Keratinocyte (primary cell): ENCODE measurements around the gene KCNA3. TPM values are rescaled to one million over a fixed set of nuclear protein-coding genes. Genes with fewer than 3 reads are reported as not detected.

Source experiments
- DNase-seq: peaks from one replicate; pipeline ENCODE4 v3.0.0-alpha.2; 2011; ENCODE audit warnings: low read depth, missing footprints, low spot score
- FAIRE-seq: peaks from 2 replicates; lab custom pipeline; 2011; peaks lifted over from hg19 to GRCh38; lab: Jason Lieb, UNC
- H2AFZ ChIP-seq: 2 replicates; pipeline ENCODE4 v1.6.0; 2012; ENCODE audit warnings: low read length, control low read depth, inconsistent platforms; ENCODE audit not compliant: control insufficient read depth
- H3K27ac ChIP-seq: 2 replicates; pipeline ENCODE4 v1.5.1; 2011; ENCODE audit warnings: low read length; ENCODE audit not compliant: control insufficient read depth, insufficient read depth
- H3K27me3 ChIP-seq: 3 replicates; pipeline ENCODE4 v1.6.0; 2011; ENCODE audit warnings: low read length; ENCODE audit not compliant: control insufficient read depth, insufficient read depth; ENCODE audit errors: extremely low read depth
- H3K36me3 ChIP-seq, 2 experiments: 2 replicates in 1 of 2; 3 replicates in 1 of 2; pipeline ENCODE4 v1.5.1; 2011; ENCODE audit warnings: low read length in 2 of 2, mild to moderate bottlenecking in 1 of 2; ENCODE audit not compliant: control insufficient read depth in 2 of 2, insufficient read depth in 2 of 2; ENCODE audit errors: extremely low read depth in 1 of 2
- H3K4me1 ChIP-seq: 3 replicates; pipeline ENCODE4 v1.5.1; 2011; ENCODE audit warnings: low read length; ENCODE audit not compliant: control insufficient read depth, insufficient read depth; ENCODE audit errors: extremely low read depth
- H3K4me2 ChIP-seq: 3 replicates; pipeline ENCODE4 v1.6.0; 2011; ENCODE audit warnings: low read depth, low read length; ENCODE audit not compliant: control insufficient read depth, insufficient read depth; ENCODE audit errors: extremely low read depth
- H3K4me3 ChIP-seq, 3 experiments: fragments of 200-600 bp in 1 of 3; sonication (generic) in 1 of 3; 2 replicates in 2 of 3; 3 replicates in 1 of 3; pipeline ENCODE4 v1.5.1; 2011 to 2016; ENCODE audit warnings: low read length in 3 of 3, mild to moderate bottlenecking in 3 of 3, control low read depth in 2 of 3, inconsistent platforms in 1 of 3, low read depth in 1 of 3, mixed read lengths in 1 of 3, mixed run types in 1 of 3, moderate library complexity in 1 of 3; ENCODE audit not compliant: control insufficient read depth in 2 of 3, insufficient read depth in 2 of 3; ENCODE audit errors: extremely low read depth in 1 of 3
- H3K79me2 ChIP-seq: 2 replicates; pipeline ENCODE4 v1.6.0; 2012; ENCODE audit warnings: low read length; ENCODE audit not compliant: control insufficient read depth, insufficient read depth
- H3K9ac ChIP-seq: 3 replicates; pipeline ENCODE4 v1.6.0; 2011; ENCODE audit warnings: low read length; ENCODE audit not compliant: control insufficient read depth, insufficient read depth; ENCODE audit errors: extremely low read depth
- H3K9me1 ChIP-seq: 3 replicates; pipeline ENCODE4 v1.6.0; 2011; ENCODE audit warnings: low read length; ENCODE audit not compliant: control insufficient read depth, insufficient read depth; ENCODE audit errors: extremely low read depth
- H3K9me3 ChIP-seq: 2 replicates; pipeline ENCODE4 v1.5.1; 2012; ENCODE audit warnings: low read depth, low read length; ENCODE audit not compliant: control insufficient read depth
- H4K20me1 ChIP-seq: 3 replicates; pipeline ENCODE4 v1.6.0; 2011; ENCODE audit warnings: low read length; ENCODE audit not compliant: control insufficient read depth, insufficient read depth; ENCODE audit errors: extremely low read depth
- EZH2 ChIP-seq: IDR thresholded peaks from one replicate; pipeline ENCODE4 v1.6.1; 2012; ENCODE audit warnings: inconsistent platforms, mild to moderate bottlenecking, low read length, moderate library complexity
- dilution Hi-C: fragments of 300-500 bp; cut with MboI; formaldehyde crosslinking; loops from one replicate; pipeline ENCODE4 v1.7.0; 2020; ENCODE audit warnings: low sequenced_read_pairs; ENCODE audit not compliant: extremely low pct_ligation_motif_present
- polyA plus RNA-seq, 5 experiments: library from polyadenylated mRNA; depleted of rRNA in 3 of 5; stranded (reverse) in 3 of 5; stranded (forward) in 1 of 5; unstranded in 1 of 5; fragments of >200 nt; gene quantifications; 1 replicate in 1 of 5; 2 replicates in 3 of 5; 3 replicates in 1 of 5; pipeline versions ENCODE4 v1.2.1 to v1.2.3, GENCODE V29; 2011 to 2012; ENCODE audit warnings: missing spikeins in 2 of 5, low read depth in 1 of 5, low replicate concordance in 1 of 5
- TF ChIP-seq, protein P1 (sequence below), 3 experiments: IDR thresholded peaks in 1 of 3; conservative IDR thresholded peaks in 1 of 3; optimal IDR thresholded peaks in 1 of 3; 2 replicates in 2 of 3; 3 replicates in 1 of 3; pipeline versions ENCODE3 to v1.5.1; 2011; ENCODE audit warnings: low read length in 3 of 3, mild to moderate bottlenecking in 3 of 3, moderate library complexity in 2 of 3, control low read depth in 1 of 3, inconsistent platforms in 1 of 3; ENCODE audit not compliant: insufficient read depth in 2 of 3; ENCODE audit errors: extremely low read depth in 1 of 3

The KCNA3 gene
- polyA plus RNA-seq, 1 donor (not counting 4 experiments of a cell fraction or from before 2014, with no cell fraction given), result not detected

DNA sequence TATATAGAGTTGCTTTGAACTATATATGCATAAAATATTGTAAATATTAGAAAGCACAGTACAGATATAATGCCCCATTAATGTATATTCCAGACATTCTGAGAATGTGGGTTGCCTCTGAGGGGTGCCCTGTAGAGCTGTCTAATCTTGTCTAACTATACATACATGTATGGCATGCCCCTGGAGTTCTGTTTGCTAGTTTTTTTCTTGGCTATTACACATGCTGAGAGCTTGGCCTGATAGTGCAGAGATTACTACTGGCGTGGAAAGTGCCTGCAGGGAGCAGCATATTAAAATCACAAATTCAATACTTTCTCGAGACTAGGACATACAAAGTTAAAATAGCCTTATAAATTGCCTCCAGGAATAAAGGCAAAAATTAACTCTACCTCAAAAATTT lies 24.1 kb downstream of the KCNA3 start:
- H3K9me3 ChIP-seq, result no peaks in the 10 kb centered on the region
- FAIRE-seq (no peak), DNase-seq (no peak)
- H3K4me2 ChIP-seq, result no peak overlapping the region
- no peak overlapping the region for H3K27ac ChIP-seq
- H3K9me1 ChIP-seq, result no peaks in the 10 kb centered on the region
- H3K79me2 ChIP-seq, result no peaks in the 10 kb centered on the region
- no peaks in the 10 kb centered on the region for H4K20me1 ChIP-seq
- dilution Hi-C loops, result no loop called here
- no peaks in the 10 kb centered on the region for H3K4me1 ChIP-seq
- no peak overlapping the region for H3K9ac ChIP-seq
- TF ChIP-seq, protein P1, sequence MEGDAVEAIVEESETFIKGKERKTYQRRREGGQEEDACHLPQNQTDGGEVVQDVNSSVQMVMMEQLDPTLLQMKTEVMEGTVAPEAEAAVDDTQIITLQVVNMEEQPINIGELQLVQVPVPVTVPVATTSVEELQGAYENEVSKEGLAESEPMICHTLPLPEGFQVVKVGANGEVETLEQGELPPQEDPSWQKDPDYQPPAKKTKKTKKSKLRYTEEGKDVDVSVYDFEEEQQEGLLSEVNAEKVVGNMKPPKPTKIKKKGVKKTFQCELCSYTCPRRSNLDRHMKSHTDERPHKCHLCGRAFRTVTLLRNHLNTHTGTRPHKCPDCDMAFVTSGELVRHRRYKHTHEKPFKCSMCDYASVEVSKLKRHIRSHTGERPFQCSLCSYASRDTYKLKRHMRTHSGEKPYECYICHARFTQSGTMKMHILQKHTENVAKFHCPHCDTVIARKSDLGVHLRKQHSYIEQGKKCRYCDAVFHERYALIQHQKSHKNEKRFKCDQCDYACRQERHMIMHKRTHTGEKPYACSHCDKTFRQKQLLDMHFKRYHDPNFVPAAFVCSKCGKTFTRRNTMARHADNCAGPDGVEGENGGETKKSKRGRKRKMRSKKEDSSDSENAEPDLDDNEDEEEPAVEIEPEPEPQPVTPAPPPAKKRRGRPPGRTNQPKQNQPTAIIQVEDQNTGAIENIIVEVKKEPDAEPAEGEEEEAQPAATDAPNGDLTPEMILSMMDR (optimal IDR thresholded peaks at IDR 0.05 in 1 of 3, IDR thresholded peaks at IDR 0.05 in 1 of 3, conservative IDR thresholded peaks at IDR 0.05 in 1 of 3; ENCODE audit: extremely low read depth in 1 of 3, insufficient read depth in 2 of 3, low read length in 3 of 3), result no peak
- TF ChIP-seq EZH2, result no peak
- H3K36me3 ChIP-seq, result no peaks in the 10 kb centered on the region
- H3K27me3 ChIP-seq, result no peaks in the 10 kb centered on the region
- H3K4me3 ChIP-seq, result no peak overlapping the region
- H2AFZ ChIP-seq, result no peak overlapping the region

DNA sequence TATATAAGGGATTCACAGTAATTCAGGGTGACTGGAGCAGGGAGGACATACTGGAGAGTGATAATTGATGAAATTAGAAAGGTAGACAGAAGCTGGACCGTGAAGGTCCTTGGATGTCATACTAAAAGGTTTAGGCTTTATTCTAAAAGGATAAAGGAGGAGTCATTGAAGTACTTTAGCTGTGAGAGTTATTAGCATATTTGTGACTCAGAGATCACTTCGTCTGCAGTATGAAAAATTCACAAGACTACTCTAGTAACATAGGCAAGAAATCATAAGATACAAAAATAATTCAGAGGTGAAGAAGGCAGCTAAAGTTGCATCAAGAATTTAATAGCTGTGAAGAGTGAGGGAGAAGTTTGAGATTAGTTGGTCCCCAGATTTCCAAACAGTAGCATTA lies 26.3 kb downstream of the KCNA3 start:
- no peaks in the 10 kb centered on the region for H3K9me1 ChIP-seq
- dilution Hi-C loops, result no loop called here
- no peak overlapping the region for H3K9ac ChIP-seq
- no peaks in the 10 kb centered on the region for H4K20me1 ChIP-seq
- no peaks in the 10 kb centered on the region for H3K27me3 ChIP-seq
- H3K4me3 ChIP-seq, result no peak overlapping the region
- no peak for FAIRE-seq
- DNase-seq, result no peak
- no peaks in the 10 kb centered on the region for H3K9me3 ChIP-seq
- no peak overlapping the region for H2AFZ ChIP-seq
- no peak overlapping the region for H3K4me2 ChIP-seq
- H3K79me2 ChIP-seq, result no peaks in the 10 kb centered on the region
- no peaks in the 10 kb centered on the region for H3K36me3 ChIP-seq
- TF ChIP-seq, protein P1 (optimal IDR thresholded peaks at IDR 0.05 in 1 of 3, IDR thresholded peaks at IDR 0.05 in 1 of 3, conservative IDR thresholded peaks at IDR 0.05 in 1 of 3; ENCODE audit: extremely low read depth in 1 of 3, insufficient read depth in 2 of 3, low read length in 3 of 3), result no peak
- TF ChIP-seq EZH2, result no peak
- no peaks in the 10 kb centered on the region for H3K4me1 ChIP-seq
- H3K27ac ChIP-seq, result no peak overlapping the region
